ENCODE results near the gene SLC22A23.

SLC22A23 gene

DNA sequence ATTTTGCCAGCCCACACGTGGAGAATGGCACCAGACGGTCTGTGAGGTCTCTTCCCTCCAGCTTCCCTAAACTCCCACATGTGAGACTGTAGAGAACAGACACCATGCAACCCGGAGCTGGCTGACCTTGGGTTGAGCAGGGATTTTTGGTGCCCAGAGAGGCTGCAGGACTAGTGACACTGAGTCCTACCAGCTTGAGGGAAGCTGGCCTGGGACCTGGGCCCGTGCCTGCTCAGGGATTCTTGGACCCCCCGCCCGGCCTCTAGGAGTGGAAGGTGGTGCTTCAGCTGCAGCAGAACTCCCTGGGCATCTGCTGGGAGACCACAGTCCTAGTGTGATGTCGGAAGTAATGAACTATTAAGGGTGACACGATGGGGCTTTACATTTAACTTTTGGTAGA, 194.9 kb downstream of the SLC22A23 start:
- no peak overlapping the region for H3K4me3 ChIP-seq (ENCODE audit: low read length)
- DNase-seq (ENCODE audit: low read depth) = no peak
- TF ChIP-seq CTCF (conservative IDR thresholded peaks at IDR 0.05; ENCODE audit: low read length) = no peak

DNA sequence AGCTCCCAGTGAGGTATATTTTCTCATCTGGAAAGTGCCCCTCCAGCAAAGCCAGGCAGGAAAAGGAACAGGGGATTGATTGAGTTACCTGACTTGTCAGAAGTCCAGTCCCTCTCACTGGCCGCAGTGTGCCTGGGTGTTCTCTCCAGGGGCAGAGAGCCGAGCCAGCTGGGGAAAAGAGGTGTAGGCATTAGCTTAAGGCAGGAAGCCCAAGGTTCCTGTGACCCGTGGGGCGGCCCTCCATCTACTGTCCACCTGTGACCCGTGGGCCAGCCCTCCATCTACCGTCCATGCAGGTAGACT, 195.4 kb downstream of the SLC22A23 start:
- no peak for DNase-seq (ENCODE audit: low read depth)
- H3K4me3 ChIP-seq (ENCODE audit: low read length) = no peak overlapping the region
- no peak for TF ChIP-seq CTCF (conservative IDR thresholded peaks at IDR 0.05; ENCODE audit: low read length)

- no peak for TF ChIP-seq CTCF (conservative IDR thresholded peaks at IDR 0.05; ENCODE audit: low read length)
- H3K4me3 ChIP-seq (ENCODE audit: low read length) = no peak overlapping the region
- DNase-seq (ENCODE audit: low read depth) = no peak
These were observed 195.9 kb downstream of the SLC22A23 start for GRCh38 chr6:3260772-3261517.

GRCh38 chr6:3260296-3260695, 196.6 kb downstream of the SLC22A23 start:
- no peak for DNase-seq (ENCODE audit: low read depth)
- no peak for TF ChIP-seq CTCF (conservative IDR thresholded peaks at IDR 0.05; ENCODE audit: low read length)
- H3K4me3 ChIP-seq (ENCODE audit: low read length) = no peak overlapping the region

- peak overlapping the region; percentile 91 for H3K4me3 ChIP-seq (ENCODE audit: low read length)
- TF ChIP-seq CTCF (conservative IDR thresholded peaks at IDR 0.05; ENCODE audit: low read length) = peak; percentile 20; the same call in 1 of the 2 replicates
- peak; percentile 42 for DNase-seq (ENCODE audit: low read depth)
These were observed 197.3 kb downstream of the SLC22A23 start for GRCh38 chr6:3259491-3259958.

- H3K4me3 ChIP-seq (ENCODE audit: low read length) = peak within 1 kb of the TSS; percentile 91
- peak; percentile 85 for DNase-seq (ENCODE audit: low read depth)
- TF ChIP-seq CTCF (conservative IDR thresholded peaks at IDR 0.05; ENCODE audit: low read length) = no peak
These were observed 197.9 kb downstream of the SLC22A23 start, which contains the start of gene PSMG4 for GRCh38 chr6:3258720-3259490. Gene PSMG4 (plus strand): TSS chr6:3258947. CDS start chr6:3259023, 76 bp downstream.

DNA sequence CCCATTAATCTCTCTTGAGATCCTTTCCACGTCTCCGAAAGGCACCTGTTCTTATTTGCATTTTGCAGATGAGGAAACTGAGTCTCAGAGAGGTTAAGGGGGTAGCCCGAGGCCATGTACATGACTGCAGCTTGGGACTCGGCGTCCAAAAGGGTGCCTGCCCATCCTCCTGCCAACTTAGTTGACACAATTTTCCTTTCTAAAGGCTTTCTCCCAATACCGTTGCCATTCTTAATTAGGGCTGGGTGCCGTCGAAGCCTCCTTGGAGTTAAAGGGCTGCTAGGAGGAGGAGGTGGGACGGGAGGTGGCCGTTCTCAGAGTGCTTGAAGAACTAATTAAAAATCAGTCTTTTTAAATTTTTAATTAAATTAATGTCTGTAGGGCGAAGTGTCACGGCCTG, 198.6 kb downstream of the SLC22A23 start:
- no peak for DNase-seq (ENCODE audit: low read depth)
- TF ChIP-seq CTCF (conservative IDR thresholded peaks at IDR 0.05; ENCODE audit: low read length) = no peak
- H3K4me3 ChIP-seq (ENCODE audit: low read length) = peak overlapping the region; percentile 54
